C4-2B (cell line): ENCODE results near the gene POLDIP2.

Source experiments
- ZFX ChIP-seq: fragments of 450-650 bp; IDR thresholded peaks from 2 replicates; pipeline ENCODE4 v1.6.1; 2017
- TF ChIP-seq, protein P1 (sequence below): fragments of 450-650 bp; conservative IDR thresholded peaks from 2 replicates; pipeline ENCODE4 v1.5.1; 2017; ENCODE audit warnings: mild to moderate bottlenecking

DNA sequence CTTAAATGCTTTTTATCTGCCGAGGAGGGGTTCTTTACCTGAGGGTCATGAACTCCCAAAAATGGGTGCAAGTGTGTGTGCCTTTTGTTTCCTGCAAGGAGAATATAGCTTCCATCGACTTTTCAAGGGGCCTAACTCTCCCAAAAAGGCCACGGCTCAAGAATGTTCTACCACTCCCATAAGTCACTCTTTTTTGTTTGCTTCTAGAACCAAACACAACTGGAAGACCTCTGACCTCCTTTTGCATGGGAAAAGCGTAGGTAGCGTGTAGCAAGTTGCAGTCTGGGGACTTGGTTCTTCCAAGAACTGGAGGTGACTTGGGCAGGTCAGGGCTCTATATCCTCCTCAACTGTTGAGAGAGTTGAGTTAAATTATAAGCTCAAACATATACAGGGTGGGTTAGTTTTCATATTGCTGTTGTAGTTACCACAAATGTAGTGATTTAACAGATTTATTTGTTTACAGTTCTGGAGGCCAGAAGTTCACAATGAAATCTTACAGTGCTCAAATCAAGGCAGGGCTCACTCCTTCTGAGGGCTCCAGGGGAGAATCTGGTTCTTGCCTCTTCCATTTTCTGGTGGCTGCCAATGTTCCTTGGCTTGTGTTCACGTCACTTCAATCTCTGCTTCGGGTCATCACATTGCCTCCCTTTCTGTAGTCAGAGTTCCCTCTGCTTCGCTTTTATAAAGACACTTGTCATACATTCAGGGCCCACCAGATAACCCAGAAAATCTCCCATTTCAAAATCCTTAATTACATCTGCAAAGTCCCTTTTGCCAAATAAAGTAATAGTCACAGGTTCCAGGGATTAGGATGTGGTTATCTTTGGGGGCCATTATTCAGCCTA is 36.9 kb downstream of the POLDIP2 start:
- TF ChIP-seq, protein P1, sequence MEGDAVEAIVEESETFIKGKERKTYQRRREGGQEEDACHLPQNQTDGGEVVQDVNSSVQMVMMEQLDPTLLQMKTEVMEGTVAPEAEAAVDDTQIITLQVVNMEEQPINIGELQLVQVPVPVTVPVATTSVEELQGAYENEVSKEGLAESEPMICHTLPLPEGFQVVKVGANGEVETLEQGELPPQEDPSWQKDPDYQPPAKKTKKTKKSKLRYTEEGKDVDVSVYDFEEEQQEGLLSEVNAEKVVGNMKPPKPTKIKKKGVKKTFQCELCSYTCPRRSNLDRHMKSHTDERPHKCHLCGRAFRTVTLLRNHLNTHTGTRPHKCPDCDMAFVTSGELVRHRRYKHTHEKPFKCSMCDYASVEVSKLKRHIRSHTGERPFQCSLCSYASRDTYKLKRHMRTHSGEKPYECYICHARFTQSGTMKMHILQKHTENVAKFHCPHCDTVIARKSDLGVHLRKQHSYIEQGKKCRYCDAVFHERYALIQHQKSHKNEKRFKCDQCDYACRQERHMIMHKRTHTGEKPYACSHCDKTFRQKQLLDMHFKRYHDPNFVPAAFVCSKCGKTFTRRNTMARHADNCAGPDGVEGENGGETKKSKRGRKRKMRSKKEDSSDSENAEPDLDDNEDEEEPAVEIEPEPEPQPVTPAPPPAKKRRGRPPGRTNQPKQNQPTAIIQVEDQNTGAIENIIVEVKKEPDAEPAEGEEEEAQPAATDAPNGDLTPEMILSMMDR = no peak
- TF ChIP-seq ZFX = no peak
